Tibial nerve (tissue), 4 donors: ENCODE data around the gene TAF9B. TPM values are rescaled to one million over a fixed set of nuclear protein-coding genes. Genes with fewer than 3 reads are reported as not detected.

ENCODE experiments used
- total RNA-seq, 4 donors: library from RNA; depleted of rRNA; stranded (reverse); fragments of >200 nt; gene quantifications; one replicate each; pipeline ENCODE4 v1.1.0, GENCODE V29; 2016

TAF9B gene
- total RNA-seq, 4 donors from 2014 or later = 15.3 to 27.8 (median 19.4) TPM

Other genes with a start within 250 kb of the TAF9B start
- 10 to 100 TPM; 52.7 to 59.0 (median 56.2) TPM for gene MAGT1, start 244.2 kb downstream of the TAF9B start, total RNA-seq
- 100 to 1,000 TPM; 192 to 319 (median 226) TPM for gene COX7B, start 240.2 kb downstream of the TAF9B start, total RNA-seq
- 10 to 100 TPM in 2 of 4 donors, 1 to 10 TPM in 2; 9.4 to 12.7 (median 10.4) TPM for gene ATP7A, start 229.0 kb downstream of the TAF9B start, total RNA-seq
- gene PGAM4, start 170.0 kb downstream of the TAF9B start, total RNA-seq = not detected
- gene PGK1, start 35.4 kb downstream of the TAF9B start, total RNA-seq = 100 to 1,000 TPM; 103 to 183 (median 152) TPM
- gene CYSLTR1, start 188.0 kb upstream of the TAF9B start, total RNA-seq = 1 to 10 TPM in 3 of 4 donors, under 1 TPM in 1; 0.90 to 5.3 (median 3.3) TPM